IPS DF 4.7 (cell line): ENCODE measurements around the gene PEX11B.

Source experiments
- DNase-seq: peaks from one replicate; pipeline ENCODE4 v3.0.0-alpha.2; 2013; ENCODE audit warnings: low spot score; ENCODE audit errors: extremely low read depth

The PEX11B gene

GRCh38 chr1:145908653-145909052 lies 9.9 kb downstream of the PEX11B start:
- DNase-seq: no peak

DNA sequence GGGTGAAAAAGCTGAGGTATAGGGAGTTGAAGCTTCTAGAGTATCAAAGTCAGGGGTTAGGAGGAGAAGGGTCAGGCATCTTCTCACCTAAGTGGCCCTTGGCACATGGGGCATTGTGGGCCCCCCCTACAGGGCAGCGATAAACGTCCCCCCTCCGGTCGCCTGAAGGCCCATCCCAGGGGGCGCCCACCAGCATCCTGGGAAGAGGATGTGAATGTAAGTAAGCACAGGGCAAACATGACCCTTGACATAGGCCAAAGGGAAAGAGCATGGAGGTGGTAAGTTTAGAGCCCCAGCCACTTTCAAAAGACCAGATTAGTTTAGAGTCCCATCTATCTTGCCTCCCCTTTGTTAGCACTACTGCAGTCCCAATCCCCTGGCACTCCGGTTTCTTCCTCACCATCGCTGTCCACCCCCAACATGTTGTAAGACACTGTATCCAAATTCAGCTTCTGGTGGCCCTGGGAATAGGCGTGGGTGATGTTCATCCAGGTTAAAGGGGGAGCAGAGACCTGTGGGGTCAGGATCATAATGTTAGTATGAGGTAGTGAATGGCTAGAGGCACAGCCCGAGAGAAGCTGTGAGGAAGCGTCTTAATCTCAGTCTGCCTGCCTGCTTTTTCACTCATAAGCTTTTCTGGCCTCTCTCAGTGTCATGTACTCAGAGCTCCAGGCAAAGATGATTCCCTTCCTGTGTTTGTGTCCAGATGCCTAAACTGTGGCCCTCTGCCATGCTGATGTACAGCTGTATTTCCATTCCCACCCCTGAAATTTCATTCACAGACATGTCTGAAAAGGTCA lies 11.4 kb downstream of the PEX11B start:
- DNase-seq: no peak

GRCh38 chr1:145901312-145902021 lies 17.1 kb downstream of the PEX11B start:
- DNase-seq: no peak

GRCh38 chr1:145898756-145899155 lies 19.8 kb downstream of the PEX11B start:
- no peak for DNase-seq

DNA sequence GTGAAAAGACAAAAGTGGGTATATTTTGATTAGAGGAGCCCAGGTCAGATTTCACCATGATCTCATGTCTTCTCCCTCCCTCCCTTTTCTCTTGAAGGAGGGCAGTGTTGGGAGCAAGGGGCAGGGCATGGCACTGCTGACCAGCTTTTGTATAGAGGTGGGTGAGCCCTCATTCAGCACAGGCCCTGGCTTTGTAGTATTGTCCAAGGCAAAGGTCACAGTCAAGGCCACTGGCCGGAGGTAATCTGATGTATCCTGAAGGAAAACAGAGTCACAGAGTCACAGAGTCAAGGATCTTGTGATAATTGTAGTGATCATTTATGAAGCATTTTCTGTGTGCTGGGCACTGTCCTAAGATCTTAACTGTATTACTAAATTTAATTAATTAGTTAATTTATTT lies 20.5 kb downstream of the PEX11B start:
- no peak for DNase-seq

DNA sequence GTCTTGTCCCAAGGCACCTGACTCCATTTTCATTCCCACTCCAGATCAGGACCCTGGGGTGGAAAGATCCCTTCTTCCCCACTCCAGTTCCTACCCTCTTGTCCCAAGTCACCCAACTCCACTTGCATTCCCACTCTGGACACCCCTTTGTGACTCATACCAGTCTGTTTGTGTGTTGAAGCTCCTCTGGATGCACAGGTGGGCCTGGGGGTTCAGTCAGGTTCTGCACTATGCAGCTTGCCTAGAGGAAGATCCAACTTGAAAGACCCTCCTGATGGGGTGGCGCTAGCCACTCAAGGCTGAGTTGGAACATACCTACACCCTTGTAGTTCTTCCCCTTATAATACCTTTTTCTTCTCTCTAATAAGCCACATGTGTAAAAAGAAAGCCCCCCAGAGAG lies 23.0 kb downstream of the PEX11B start:
- DNase-seq: no peak

GRCh38 chr1:145893306-145894055 lies 25.0 kb downstream of the PEX11B start:
- no peak for DNase-seq

- DNase-seq: no peak
Measured at GRCh38 chr1:145892486-145893087, 25.9 kb downstream of the PEX11B start.

GRCh38 chr1:145891587-145892485 lies 26.7 kb downstream of the PEX11B start:
- DNase-seq: peak; percentile 96

GRCh38 chr1:145891143-145891542 lies 27.4 kb downstream of the PEX11B start:
- DNase-seq: no peak

GRCh38 chr1:145889722-145890121 lies 28.8 kb downstream of the PEX11B start:
- DNase-seq: no peak

DNA sequence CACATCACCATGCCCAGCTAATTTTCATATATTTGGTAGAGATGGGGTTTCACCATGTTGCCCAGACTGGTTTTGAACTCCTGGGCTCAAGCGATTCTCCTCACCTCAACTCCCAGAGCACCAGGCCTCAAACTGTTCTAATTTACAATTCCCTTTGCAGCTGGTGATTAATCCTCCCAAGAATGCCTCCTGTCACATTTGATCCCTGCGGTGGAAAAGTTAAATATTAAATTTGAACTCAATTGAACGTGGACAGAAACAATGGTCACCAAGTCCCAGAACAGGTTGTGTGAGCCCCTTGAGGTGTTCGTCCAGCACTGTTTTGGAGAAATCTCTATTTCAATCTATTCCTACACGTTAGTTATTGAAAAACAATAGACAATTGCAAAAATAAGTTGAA lies 30.9 kb downstream of the PEX11B start:
- DNase-seq: no peak

DNA sequence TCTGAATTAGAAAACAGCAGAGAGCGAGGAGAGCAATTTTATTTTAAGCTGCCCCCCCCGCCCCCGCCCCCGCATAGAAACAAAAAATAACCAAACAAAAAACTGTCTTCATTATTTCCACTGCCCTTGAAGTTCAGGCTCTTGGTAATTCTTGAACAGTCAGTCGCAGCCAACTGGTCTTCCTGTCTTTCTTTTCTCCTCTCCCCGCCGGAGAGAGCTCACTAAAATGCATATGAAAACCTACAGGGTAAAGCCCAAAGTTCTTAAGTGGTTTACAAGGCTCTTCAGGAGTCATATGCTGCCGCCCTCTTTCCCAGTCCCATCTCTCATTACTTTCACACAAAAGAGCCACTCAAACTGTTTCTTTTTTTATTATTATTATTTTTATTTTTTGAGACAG lies 31.7 kb downstream of the PEX11B start:
- DNase-seq: no peak

- DNase-seq: no peak
Measured at GRCh38 chr1:145886390-145886789, 32.1 kb downstream of the PEX11B start.

DNA sequence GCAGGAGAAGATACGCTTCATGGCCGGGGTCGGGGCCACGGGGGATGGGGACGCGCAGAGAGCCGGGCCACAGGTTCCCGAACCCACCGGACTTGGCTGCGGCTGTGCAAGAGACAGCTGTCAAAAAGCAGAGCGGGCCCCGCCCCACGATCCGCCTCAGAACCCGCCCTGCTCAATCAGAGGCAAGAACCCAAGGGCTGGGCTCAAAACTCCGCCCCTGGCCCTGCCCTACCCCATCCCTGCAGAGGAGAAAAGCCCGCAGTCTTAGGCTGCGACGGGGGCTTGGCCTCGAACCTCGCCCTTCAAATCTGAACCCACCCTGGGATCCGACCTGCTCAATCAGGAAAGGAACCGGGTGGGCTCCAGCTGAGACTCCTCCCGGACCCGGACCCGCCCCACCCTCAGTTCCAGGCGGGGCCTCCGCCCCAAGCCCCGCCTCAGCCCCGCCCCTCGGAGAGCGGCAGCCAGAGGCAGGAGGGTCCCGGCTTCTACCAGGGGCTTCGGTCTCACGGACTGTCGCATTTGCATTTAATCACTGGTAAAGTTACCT lies 32.7 kb downstream of the PEX11B start, which contains the start of gene ANKRD35:
TSS of gene ANKRD35 (minus strand) at position 129 of the 550 bp plus-strand sequence. CDS start at position 21, 108 bp downstream.
- no peak for DNase-seq

- no peak for DNase-seq
Measured at GRCh38 chr1:145884675-145885074, 33.8 kb downstream of the PEX11B start.

DNA sequence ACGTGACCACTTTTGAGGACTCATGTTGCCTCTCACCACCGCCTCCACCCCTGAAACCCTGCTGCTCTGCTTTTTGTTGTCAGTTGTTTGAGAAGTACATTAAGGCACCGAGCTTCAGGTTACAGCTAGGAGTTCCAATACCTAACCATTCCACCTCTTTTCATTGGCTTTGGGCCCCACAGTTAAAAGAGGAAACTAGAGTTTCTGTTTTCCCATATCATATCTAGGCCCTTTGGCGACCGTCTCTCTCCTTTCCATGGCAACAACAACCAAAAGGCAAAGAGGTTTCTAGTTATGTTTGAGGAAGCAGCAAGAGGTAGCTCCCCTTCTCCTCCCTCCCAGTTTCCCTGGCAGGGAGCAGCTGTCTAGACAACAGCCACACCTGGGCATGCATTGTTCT lies 38.7 kb downstream of the PEX11B start:
- DNase-seq: no peak

GRCh38 chr1:145878724-145879123 lies 39.8 kb downstream of the PEX11B start:
- DNase-seq: no peak

DNA sequence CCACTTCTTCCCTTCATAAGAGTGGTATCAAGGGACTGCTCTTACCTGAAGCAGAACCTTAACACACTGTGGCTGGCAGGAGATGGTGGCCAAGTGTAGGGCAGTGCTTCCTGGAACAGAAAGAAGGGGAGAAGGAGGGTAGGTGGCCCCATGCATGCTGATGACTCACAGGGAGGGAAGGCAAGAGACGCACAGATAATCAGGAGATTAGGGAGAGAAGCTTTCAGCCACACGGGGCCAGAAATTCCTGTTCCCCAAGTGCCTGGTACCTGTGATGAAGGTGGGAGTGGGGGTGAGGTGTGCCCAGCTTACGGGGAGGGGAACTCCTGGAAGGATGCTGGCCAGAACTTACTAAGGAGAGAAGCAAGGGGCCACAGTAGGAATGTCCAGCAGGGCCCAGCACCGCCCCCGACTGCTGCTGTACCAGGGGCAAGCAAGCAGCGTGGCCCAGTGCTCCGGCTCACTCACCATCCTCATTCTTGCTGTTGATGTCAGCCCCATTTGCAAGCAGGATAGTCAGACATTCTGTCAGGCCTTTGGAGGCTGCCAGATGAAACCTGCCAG lies 40.5 kb downstream of the PEX11B start:
- no peak for DNase-seq

DNA sequence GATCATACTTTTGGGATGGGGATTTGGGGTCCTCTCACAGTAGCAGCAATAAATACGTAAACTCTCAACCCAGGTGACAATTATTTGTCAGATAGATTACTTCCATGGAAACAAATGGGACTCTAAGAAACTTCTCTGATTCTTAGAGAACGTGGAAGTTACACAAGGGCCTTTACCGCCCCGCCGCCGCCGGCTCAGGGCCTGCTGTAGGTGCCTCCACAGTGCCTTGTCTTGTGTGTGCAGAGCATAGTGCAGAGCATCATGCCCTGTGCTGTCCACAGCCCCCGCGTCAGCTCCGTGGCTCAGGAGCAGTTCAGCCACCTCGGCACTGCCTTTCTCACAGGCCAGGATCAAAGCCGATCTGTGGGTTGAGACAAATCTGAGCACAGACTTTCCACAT lies 43.9 kb downstream of the PEX11B start:
- DNase-seq: no peak
